ENCODE measurements around the gene NDST4.

The NDST4 gene

GRCh38 chr4:115113506-115114106, at the start of gene NDST4:
Gene NDST4, minus strand, starts transcription at chr4:115113620. Its CDS starts 36,584 bp downstream, at chr4:115077036.
- DNase-seq: no peak
- no peaks in the 10 kb centered on the region for H3K4me1 Mint-ChIP-seq
- H3K4me3 Mint-ChIP-seq: no peak within 1 kb of the TSS
- no peak within 1 kb of the TSS for H3K27ac Mint-ChIP-seq
- no peaks in the 10 kb centered on the region for H3K27me3 Mint-ChIP-seq
- CTCF ChIA-PET: no interaction called here
- no peaks in the 10 kb centered on the region for H3K9me3 Mint-ChIP-seq
- H3K36me3 Mint-ChIP-seq: no peaks in the 10 kb centered on the region

GRCh38 chr4:115159141-115159540, 45.7 kb upstream of the NDST4 start:
- Mint-ChIP-seq H3K4me1 (no peaks in the 10 kb centered on the region), H3K36me3 (no peaks in the 10 kb centered on the region), H3K27me3 (no peaks in the 10 kb centered on the region), H3K4me3 (no peak overlapping the region), H3K27ac (no peak overlapping the region), H3K9me3 (no peaks in the 10 kb centered on the region)
- CTCF ChIA-PET: no interaction called here
- no peak for DNase-seq

GRCh38 chr4:115158296-115158695, 44.9 kb upstream of the NDST4 start:
- Mint-ChIP-seq H3K27ac (no peak overlapping the region), H3K9me3 (no peaks in the 10 kb centered on the region), H3K27me3 (no peaks in the 10 kb centered on the region), H3K36me3 (no peaks in the 10 kb centered on the region), H3K4me3 (no peak overlapping the region), H3K4me1 (no peaks in the 10 kb centered on the region)
- CTCF ChIA-PET: no interaction called here
- DNase-seq: no peak

- DNase-seq: no peak
- H3K4me1 Mint-ChIP-seq: no peaks in the 10 kb centered on the region
- no peaks in the 10 kb centered on the region for H3K9me3 Mint-ChIP-seq
- CTCF ChIA-PET: no interaction called here
- H3K27ac Mint-ChIP-seq: no peak overlapping the region
- H3K27me3 Mint-ChIP-seq: no peaks in the 10 kb centered on the region
- H3K4me3 Mint-ChIP-seq: no peak overlapping the region
- H3K36me3 Mint-ChIP-seq: no peaks in the 10 kb centered on the region
Observed at GRCh38 chr4:115154826-115155225, 41.4 kb upstream of the NDST4 start.

- Mint-ChIP-seq H3K9me3 (no peaks in the 10 kb centered on the region), H3K4me1 (no peaks in the 10 kb centered on the region)
- CTCF ChIA-PET: no interaction called here
Observed at GRCh38 chr4:115152965-115153364, 39.5 kb upstream of the NDST4 start.

GRCh38 chr4:115152081-115152480, 38.7 kb upstream of the NDST4 start:
- no peak overlapping the region for H3K4me3 Mint-ChIP-seq
- no peaks in the 10 kb centered on the region for H3K27me3 Mint-ChIP-seq
- H3K9me3 Mint-ChIP-seq: no peaks in the 10 kb centered on the region

More at GRCh38 chr4:115152965-115153364, 39.5 kb upstream of the NDST4 start:
- Mint-ChIP-seq H3K27ac (no peak overlapping the region), H3K36me3 (no peaks in the 10 kb centered on the region), H3K27me3 (no peaks in the 10 kb centered on the region), H3K4me3 (no peak overlapping the region)
- no peak for DNase-seq

GRCh38 chr4:115149106-115149505, 35.7 kb upstream of the NDST4 start:
- H3K36me3 Mint-ChIP-seq: no peaks in the 10 kb centered on the region
- DNase-seq: no peak
- no peaks in the 10 kb centered on the region for H3K9me3 Mint-ChIP-seq
- H3K27me3 Mint-ChIP-seq: no peaks in the 10 kb centered on the region
- H3K4me1 Mint-ChIP-seq: no peaks in the 10 kb centered on the region
- no peak overlapping the region for H3K27ac Mint-ChIP-seq
- no peak overlapping the region for H3K4me3 Mint-ChIP-seq
- CTCF ChIA-PET: no interaction called here

More at GRCh38 chr4:115152081-115152480, 38.7 kb upstream of the NDST4 start:
- H3K36me3 Mint-ChIP-seq: no peaks in the 10 kb centered on the region
- DNase-seq: no peak
- no peak overlapping the region for H3K27ac Mint-ChIP-seq
- H3K4me1 Mint-ChIP-seq: no peaks in the 10 kb centered on the region
- CTCF ChIA-PET: no interaction called here

GRCh38 chr4:115145393-115146160, 32.2 kb upstream of the NDST4 start:
- Mint-ChIP-seq H3K27me3 (no peaks in the 10 kb centered on the region), H3K27ac (no peak overlapping the region), H3K9me3 (peaks cover 2% of the 10 kb centered on the region), H3K4me3 (no peak overlapping the region), H3K36me3 (no peaks in the 10 kb centered on the region), H3K4me1 (no peaks in the 10 kb centered on the region)
- CTCF ChIA-PET: no interaction called here
- DNase-seq: no peak

- no peak for DNase-seq
- CTCF ChIA-PET: no interaction called here
- Mint-ChIP-seq H3K4me1 (no peaks in the 10 kb centered on the region), H3K27me3 (no peaks in the 10 kb centered on the region), H3K27ac (no peak overlapping the region), H3K36me3 (no peaks in the 10 kb centered on the region), H3K4me3 (no peak overlapping the region), H3K9me3 (no peaks in the 10 kb centered on the region)
Observed at GRCh38 chr4:115128037-115128436, 14.6 kb upstream of the NDST4 start.

- no peak overlapping the region for H3K27ac Mint-ChIP-seq
Observed at GRCh38 chr4:115126491-115126890, 13.1 kb upstream of the NDST4 start.

GRCh38 chr4:115121351-115122043, 8.1 kb upstream of the NDST4 start:
- H3K36me3 Mint-ChIP-seq: no peaks in the 10 kb centered on the region
- H3K4me1 Mint-ChIP-seq: no peaks in the 10 kb centered on the region
- no peaks in the 10 kb centered on the region for H3K27me3 Mint-ChIP-seq
- no peaks in the 10 kb centered on the region for H3K9me3 Mint-ChIP-seq
- no peak overlapping the region for H3K27ac Mint-ChIP-seq
- CTCF ChIA-PET: no interaction called here
- H3K4me3 Mint-ChIP-seq: no peak overlapping the region
- no peak for DNase-seq

More at GRCh38 chr4:115126491-115126890, 13.1 kb upstream of the NDST4 start:
- Mint-ChIP-seq H3K4me3 (no peak overlapping the region), H3K9me3 (no peaks in the 10 kb centered on the region), H3K27me3 (no peaks in the 10 kb centered on the region), H3K4me1 (no peaks in the 10 kb centered on the region), H3K36me3 (no peaks in the 10 kb centered on the region)
- DNase-seq: no peak
- CTCF ChIA-PET: no interaction called here

- Mint-ChIP-seq H3K4me1 (no peaks in the 10 kb centered on the region), H3K36me3 (no peaks in the 10 kb centered on the region), H3K27ac (no peak overlapping the region), H3K4me3 (no peak overlapping the region), H3K27me3 (no peaks in the 10 kb centered on the region), H3K9me3 (no peaks in the 10 kb centered on the region)
- DNase-seq: no peak
- CTCF ChIA-PET: no interaction called here
Observed at GRCh38 chr4:115119804-115120352, 6.5 kb upstream of the NDST4 start.

- Mint-ChIP-seq H3K27ac (no peak overlapping the region), H3K4me3 (no peak overlapping the region), H3K36me3 (no peaks in the 10 kb centered on the region), H3K27me3 (no peaks in the 10 kb centered on the region), H3K9me3 (no peaks in the 10 kb centered on the region), H3K4me1 (no peaks in the 10 kb centered on the region)
- DNase-seq: no peak
- CTCF ChIA-PET: no interaction called here
Observed at GRCh38 chr4:115117651-115118050, 4.2 kb upstream of the NDST4 start.

GRCh38 chr4:115110191-115111181, 2.9 kb downstream of the NDST4 start:
- Mint-ChIP-seq H3K36me3 (no peaks in the 10 kb centered on the region), H3K4me1 (no peaks in the 10 kb centered on the region), H3K4me3 (no peak overlapping the region), H3K9me3 (no peaks in the 10 kb centered on the region), H3K27me3 (no peaks in the 10 kb centered on the region), H3K27ac (no peak overlapping the region)
- CTCF ChIA-PET: no interaction called here
- DNase-seq: no peak

Data from activated naive CD4-positive, alpha-beta T cell treated with anti-CD3 and anti-CD28 coated beads, Interleukin-2, amount 10 ng/mL, durations not matched to agents 7 days and 5 days (primary cell).